ENCODE data around the gene SLC17A7. TPM values are rescaled to one million over a fixed set of nuclear protein-coding genes. Genes with fewer than 3 reads are reported as not detected.
A peak's percentile ranks its signal among the peaks of the same experiment; 100 is the strongest.

The SLC17A7 gene
- total and polyA plus RNA-seq, 2 of the 13 experiments (the other 11 are each of a cell fraction or from before 2014, with no cell fraction given), result 0.32 TPM; not detected in 1

GRCh38 chr19:49451430-49452181, 10.3 kb upstream of the SLC17A7 start, which contains the start of gene PIH1D1 (continued):
- TF ChIP-seq CREBL2 (CRISPR knock-in tag; IDR thresholded peaks at IDR 0.05; ENCODE audit: borderline replicate concordance) (no peak), ZNF547 (CRISPR knock-in tag; IDR thresholded peaks at IDR 0.05) (no peak), WIZ (CRISPR knock-in tag; IDR thresholded peaks at IDR 0.05) (no peak), POLR2G (IDR thresholded peaks at IDR 0.05; ENCODE audit: low read depth, low read length) (peak; percentile 93), ZFP36 (IDR thresholded peaks at IDR 0.05; ENCODE audit: borderline replicate concordance, low read depth, low read length, partially characterized antibody) (no peak), MBD4 (IDR thresholded peaks at IDR 0.05; ENCODE audit: borderline replicate concordance, low read length) (no peak), SRSF4 (IDR thresholded peaks at IDR 0.05; ENCODE audit: low read depth, low read length, poor library complexity, severe bottlenecking) (no peak), RAD51 (IDR thresholded peaks at IDR 0.05; ENCODE audit: borderline replicate concordance) (no peak), PBX3 (CRISPR knock-in tag; IDR thresholded peaks at IDR 0.05; ENCODE audit: borderline replicate concordance) (no peak), FOXP1 (IDR thresholded peaks at IDR 0.05) (peak; percentile 89), FOXP1 (CRISPR knock-in tag; IDR thresholded peaks at IDR 0.05) (peak; percentile 77), IRF2 (CRISPR knock-in tag; IDR thresholded peaks at IDR 0.05) (peak; percentile 89), NFE2L1 (CRISPR knock-in tag; IDR thresholded peaks at IDR 0.05; ENCODE audit: borderline replicate concordance) (no peak), BRD4 (CRISPR knock-in tag; IDR thresholded peaks at IDR 0.05) (no peak), ELF3 (CRISPR knock-in tag; IDR thresholded peaks at IDR 0.05) (peak; percentile 83), ZNF75D (CRISPR knock-in tag; IDR thresholded peaks at IDR 0.05; ENCODE audit: borderline replicate concordance) (no peak), ZSCAN21 (CRISPR knock-in tag; IDR thresholded peaks at IDR 0.05; ENCODE audit: borderline replicate concordance) (no peak), ATF5 (CRISPR knock-in tag; IDR thresholded peaks at IDR 0.05; ENCODE audit: low read depth) (no peak), GATAD2A (CRISPR knock-in tag; IDR thresholded peaks at IDR 0.05) (0 out of 2 replicates have a peak, but pooled peaks have one; percentile 31), ZBTB1 (CRISPR knock-in tag; IDR thresholded peaks at IDR 0.05; ENCODE audit: borderline replicate concordance) (no peak), DMAP1 (CRISPR knock-in tag; IDR thresholded peaks at IDR 0.05) (peak; percentile 74; the same call in 1 of the 2 replicates), KAT2B (IDR thresholded peaks at IDR 0.05; ENCODE audit: borderline replicate concordance, low read depth, low read length) (no peak), ZNF790 (CRISPR knock-in tag; IDR thresholded peaks at IDR 0.05; ENCODE audit: borderline replicate concordance) (no peak), SATB2 (CRISPR knock-in tag; IDR thresholded peaks at IDR 0.05) (no peak), ZIK1 (CRISPR knock-in tag; IDR thresholded peaks at IDR 0.05; ENCODE audit: borderline replicate concordance, low read depth) (0 out of 2 replicates have a peak, but pooled peaks have one; percentile 20), AKAP8 (CRISPR knock-in tag; IDR thresholded peaks at IDR 0.05) (no peak), ZBTB44 (CRISPR knock-in tag; IDR thresholded peaks at IDR 0.05) (no peak)
- TF ChIP-seq, protein P1, sequence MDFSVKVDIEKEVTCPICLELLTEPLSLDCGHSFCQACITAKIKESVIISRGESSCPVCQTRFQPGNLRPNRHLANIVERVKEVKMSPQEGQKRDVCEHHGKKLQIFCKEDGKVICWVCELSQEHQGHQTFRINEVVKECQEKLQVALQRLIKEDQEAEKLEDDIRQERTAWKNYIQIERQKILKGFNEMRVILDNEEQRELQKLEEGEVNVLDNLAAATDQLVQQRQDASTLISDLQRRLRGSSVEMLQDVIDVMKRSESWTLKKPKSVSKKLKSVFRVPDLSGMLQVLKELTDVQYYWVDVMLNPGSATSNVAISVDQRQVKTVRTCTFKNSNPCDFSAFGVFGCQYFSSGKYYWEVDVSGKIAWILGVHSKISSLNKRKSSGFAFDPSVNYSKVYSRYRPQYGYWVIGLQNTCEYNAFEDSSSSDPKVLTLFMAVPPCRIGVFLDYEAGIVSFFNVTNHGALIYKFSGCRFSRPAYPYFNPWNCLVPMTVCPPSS (IDR thresholded peaks at IDR 0.05), result no peak
